GM12878 (cell line): ENCODE results near the gene TRPM5. TPM values are rescaled to one million over a fixed set of nuclear protein-coding genes. Genes with fewer than 3 reads are reported as not detected.

Experiments
- ATAC-seq: fragments of 200-7000 bp; cut with Tn5 transposase; 3 replicates; pipeline ENCODE4 v1.9.1; 2020; ENCODE audit warnings: mild to moderate bottlenecking, moderate library complexity
- BruUV-seq: library from RNA; stranded (reverse); fragments of 400-500 nt; replicated peaks from 2 replicates; lab custom pipeline; 2021; lab: Mats Ljungman, UMichigan
- CTCF ChIA-PET: fragments of 300-600 bp; sonication (Branson Sonifier 250); formaldehyde crosslinking; extraction: SDS; loops from one replicate; lab custom pipeline; 2021; ENCODE audit warnings: inconsistent platforms; lab: Yijun Ruan, JAX
- POLR2A ChIA-PET: fragments of 350-600 bp; formaldehyde crosslinking; extraction: SDS; loops from one replicate; lab custom pipeline; 2021; ENCODE audit warnings: inconsistent platforms; lab: Charles Lee
- RAD21 ChIA-PET: fragments of 300-600 bp; sonication (Branson Sonifier 250); formaldehyde crosslinking; loops from one replicate; lab custom pipeline; 2023; ENCODE audit warnings: antibody characterized with exemption; ENCODE audit not compliant: unreplicated experiment; lab: Charles Lee
- SMC1A ChIA-PET: fragments of 300-600 bp; sonication (Branson Sonifier 250); formaldehyde crosslinking; loops from one replicate; lab custom pipeline; 2023; ENCODE audit not compliant: unreplicated experiment, uncharacterized antibody; lab: Charles Lee
- DNase-seq: peaks from one replicate; pipeline ENCODE4 v3.0.0-alpha.2; 2011; ENCODE audit warnings: low read depth, low spot score
- FAIRE-seq: peaks from 3 replicates; lab custom pipeline; 2011; peaks lifted over from hg19 to GRCh38; lab: Jason Lieb, UNC
- H2AFZ ChIP-seq: 2 replicates; pipeline ENCODE4 v1.6.0; 2011; ENCODE audit warnings: low read depth, low read length, control low read depth; ENCODE audit not compliant: control insufficient read depth
- H3K27ac ChIP-seq: 2 replicates; pipeline ENCODE4 v1.5.1; 2011; ENCODE audit warnings: control low read depth; ENCODE audit not compliant: control insufficient read depth, insufficient read depth
- H3K27me3 ChIP-seq, 2 experiments: replicated peaks in 1 of 2; 2 replicates each; pipeline versions ENCODE4 v1.6.0 to v1.6.1; 2011; ENCODE audit warnings: low read length in 1 of 2; ENCODE audit not compliant: control insufficient read depth in 2 of 2, insufficient read depth in 2 of 2
- H3K36me3 ChIP-seq, 2 experiments: 2 replicates each; pipeline ENCODE4 v1.5.1; 2011; ENCODE audit warnings: low read length in 1 of 2; ENCODE audit not compliant: control insufficient read depth in 2 of 2, insufficient read depth in 2 of 2
- H3K4me1 ChIP-seq: 2 replicates; pipeline ENCODE4 v1.6.1; 2011; ENCODE audit warnings: mild to moderate bottlenecking, low read length, moderate library complexity, mixed read lengths; ENCODE audit not compliant: control insufficient read depth, insufficient read depth
- H3K4me2 ChIP-seq: 2 replicates; pipeline ENCODE4 v1.6.0; 2011; ENCODE audit warnings: control low read depth; ENCODE audit not compliant: control insufficient read depth, insufficient read depth
- H3K4me3 ChIP-seq: fragments of 200-600 bp; sonication (generic); 2 replicates; pipeline ENCODE4 v1.5.1; 2016
- H3K79me2 ChIP-seq: 2 replicates; pipeline ENCODE4 v1.6.0; 2011; ENCODE audit warnings: low read length; ENCODE audit not compliant: control insufficient read depth, insufficient read depth
- H3K9ac ChIP-seq: 2 replicates; pipeline ENCODE4 v1.8.0; 2011; ENCODE audit warnings: low read length, control low read depth, mixed read lengths; ENCODE audit not compliant: control insufficient read depth, insufficient read depth
- H3K9me3 ChIP-seq: replicated peaks from 3 replicates; pipeline ENCODE4 v1.5.1; 2011; ENCODE audit warnings: mild to moderate bottlenecking, low read length; ENCODE audit not compliant: control insufficient read depth, insufficient read depth
- H4K20me1 ChIP-seq: 2 replicates; pipeline ENCODE4 v1.6.0; 2011; ENCODE audit not compliant: control insufficient read depth, insufficient read depth
- EGR1 ChIP-seq, 2 experiments: IDR thresholded peaks; 1 replicate in 1 of 2; 2 replicates in 1 of 2; pipeline ENCODE4 v1.6.1; 2011 to 2012; ENCODE audit warnings: low read depth in 2 of 2, low read length in 2 of 2, borderline replicate concordance in 1 of 2, mild to moderate bottlenecking in 1 of 2, moderate library complexity in 1 of 2
- ESRRA ChIP-seq: IDR thresholded peaks from 2 replicates; pipeline ENCODE4 v1.6.1; 2012; ENCODE audit warnings: mild to moderate bottlenecking, low read length, improper control_type of control experiment
- EZH2 ChIP-seq: IDR thresholded peaks from 2 replicates; pipeline ENCODE4 v1.6.1; 2012; ENCODE audit warnings: low read depth, mild to moderate bottlenecking, control low read depth, inconsistent platforms, low read length, borderline replicate concordance; ENCODE audit not compliant: control insufficient read depth
- FOXK2 ChIP-seq: fragments of 450-650 bp; IDR thresholded peaks from 2 replicates; pipeline ENCODE4 v1.6.1; 2017; ENCODE audit warnings: mild to moderate bottlenecking, moderate library complexity
- HDAC6 ChIP-seq: fragments of 200-600 bp; sonication (generic); IDR thresholded peaks from one replicate; pipeline ENCODE4 v1.8.0; 2017; ENCODE audit warnings: antibody characterized with exemption; ENCODE audit not compliant: unreplicated experiment
- NFXL1 ChIP-seq: fragments of 450-650 bp; IDR thresholded peaks from 2 replicates; pipeline ENCODE4 v1.6.1; 2017; ENCODE audit warnings: antibody characterized with exemption, mild to moderate bottlenecking, borderline replicate concordance
- NR2C1 ChIP-seq: fragments of 450-650 bp; IDR thresholded peaks from 2 replicates; pipeline ENCODE4 v1.6.1; 2017; ENCODE audit warnings: antibody characterized with exemption, mild to moderate bottlenecking, moderate library complexity
- WGBS: methylation state at CpG from one replicate; pipeline ENCODE4 v1.1.6; 2016; ENCODE audit warnings: low lambda C conversion rate; ENCODE audit not compliant: insufficient replicate concordance, insufficient coverage; ENCODE audit errors: missing lambda C conversion rate; 5-methylcytosine and 5-hydroxymethylcytosine counted together
- in situ Hi-C: fragments of 300-500 bp; cut with MboI; formaldehyde crosslinking; loops from 9 replicates; pipeline ENCODE4 v1.14.3; 2018; ENCODE audit warnings: mixed read lengths
- intact Hi-C: fragments of 100-400 bp; cut with micrococcal nuclease; formaldehyde crosslinking; loops from one replicate; pipeline ENCODE4 v1.14.2; 2022; ENCODE audit not compliant: unreplicated experiment
- polyA plus RNA-seq, 11 experiments: library from polyadenylated mRNA; depleted of rRNA in 4 of 11; unstranded in 6 of 11; stranded (reverse) in 5 of 11; fragments of >200 nt; fragmentation: Nextera tagmentation in 4 of 11; fragmentation: Illumina TruSeq in 1 of 11; extraction: Ambion mirVana in 4 of 11; extraction: Trizol in 1 of 11; gene quantifications; 1 replicate in 1 of 11; 2 replicates in 10 of 11; pipeline versions ENCODE4 v1.2.1 to v1.2.3, GENCODE V29; 2011 to 2016; ENCODE audit warnings: inconsistent platforms in 2 of 11, missing spikeins in 2 of 11, low read depth in 1 of 11
- total RNA-seq, 4 experiments: library from RNA; depleted of rRNA in 3 of 4; stranded (reverse); fragments of >200 nt in 3 of 4; fragmentation: Illumina TruSeq in 1 of 4; extraction: Trizol in 1 of 4; gene quantifications; 2 replicates each; pipeline versions ENCODE4 v1.2.1 to v1.2.3, GENCODE V29; 2013 to 2021
- TF ChIP-seq, protein P1 (sequence below): IDR thresholded peaks from 2 replicates; pipeline ENCODE4 v1.6.1; 2012; ENCODE audit warnings: improper control_type of control experiment, low read depth, low read length; ENCODE audit not compliant: insufficient replicate concordance
- TF ChIP-seq, protein P2 (sequence below): IDR thresholded peaks from 2 replicates; pipeline ENCODE4 v1.6.1; 2012; ENCODE audit warnings: mild to moderate bottlenecking, low read depth, low read length

Gene TRPM5
- total and polyA plus RNA-seq, 10 of the 15 experiments (the other 5 are each of a cell fraction or from before 2014, with no cell fraction given) = not detected

DNA sequence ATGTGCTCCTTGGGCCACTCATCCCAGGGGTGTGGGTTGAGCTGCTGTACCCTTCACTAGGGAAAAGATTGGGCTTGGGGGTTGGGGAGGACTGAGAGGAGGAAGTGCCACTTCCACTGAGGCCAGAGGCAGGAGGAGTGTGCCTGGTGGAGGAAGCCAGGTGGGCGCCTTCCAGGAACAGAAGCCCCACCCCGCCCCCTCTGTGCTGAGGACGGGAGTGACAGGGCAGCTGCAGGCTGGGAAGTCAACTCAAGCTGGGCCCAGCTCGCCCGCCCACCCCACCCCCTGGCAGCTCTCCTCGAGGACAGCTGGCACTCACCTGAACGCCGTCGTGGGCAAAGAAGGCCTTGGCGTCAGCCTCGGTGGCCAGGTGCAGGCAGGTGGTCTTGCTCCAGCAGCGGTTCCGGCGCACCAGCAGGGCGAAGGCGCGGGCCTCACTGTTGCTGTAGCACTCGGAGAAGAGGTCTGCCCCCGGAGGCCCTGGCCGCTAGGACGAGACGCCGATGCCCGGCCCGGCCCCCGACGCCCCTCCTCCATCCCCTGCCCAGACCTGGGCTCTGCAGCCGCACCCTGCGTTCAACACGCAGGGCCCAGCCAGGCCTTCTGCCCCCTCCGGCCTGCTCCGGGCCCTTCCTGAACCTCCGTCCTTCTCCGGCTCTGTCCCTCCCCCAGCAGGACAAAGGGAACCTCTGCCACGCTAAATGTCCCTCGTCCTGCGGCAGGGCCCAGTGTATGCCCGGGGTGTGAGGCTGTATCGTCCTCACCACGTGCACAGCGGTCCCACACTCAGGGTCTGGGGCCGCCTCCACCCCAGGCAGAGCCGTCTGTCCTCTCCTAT, 30.4 kb downstream of the TRPM5 start:
- no peak for TF ChIP-seq EGR1 (IDR thresholded peaks at IDR 0.05; ENCODE audit: borderline replicate concordance in 1 of 2, low read depth in 2 of 2, low read length in 2 of 2)
- no peak for TF ChIP-seq ESRRA
- TF ChIP-seq, protein P1, sequence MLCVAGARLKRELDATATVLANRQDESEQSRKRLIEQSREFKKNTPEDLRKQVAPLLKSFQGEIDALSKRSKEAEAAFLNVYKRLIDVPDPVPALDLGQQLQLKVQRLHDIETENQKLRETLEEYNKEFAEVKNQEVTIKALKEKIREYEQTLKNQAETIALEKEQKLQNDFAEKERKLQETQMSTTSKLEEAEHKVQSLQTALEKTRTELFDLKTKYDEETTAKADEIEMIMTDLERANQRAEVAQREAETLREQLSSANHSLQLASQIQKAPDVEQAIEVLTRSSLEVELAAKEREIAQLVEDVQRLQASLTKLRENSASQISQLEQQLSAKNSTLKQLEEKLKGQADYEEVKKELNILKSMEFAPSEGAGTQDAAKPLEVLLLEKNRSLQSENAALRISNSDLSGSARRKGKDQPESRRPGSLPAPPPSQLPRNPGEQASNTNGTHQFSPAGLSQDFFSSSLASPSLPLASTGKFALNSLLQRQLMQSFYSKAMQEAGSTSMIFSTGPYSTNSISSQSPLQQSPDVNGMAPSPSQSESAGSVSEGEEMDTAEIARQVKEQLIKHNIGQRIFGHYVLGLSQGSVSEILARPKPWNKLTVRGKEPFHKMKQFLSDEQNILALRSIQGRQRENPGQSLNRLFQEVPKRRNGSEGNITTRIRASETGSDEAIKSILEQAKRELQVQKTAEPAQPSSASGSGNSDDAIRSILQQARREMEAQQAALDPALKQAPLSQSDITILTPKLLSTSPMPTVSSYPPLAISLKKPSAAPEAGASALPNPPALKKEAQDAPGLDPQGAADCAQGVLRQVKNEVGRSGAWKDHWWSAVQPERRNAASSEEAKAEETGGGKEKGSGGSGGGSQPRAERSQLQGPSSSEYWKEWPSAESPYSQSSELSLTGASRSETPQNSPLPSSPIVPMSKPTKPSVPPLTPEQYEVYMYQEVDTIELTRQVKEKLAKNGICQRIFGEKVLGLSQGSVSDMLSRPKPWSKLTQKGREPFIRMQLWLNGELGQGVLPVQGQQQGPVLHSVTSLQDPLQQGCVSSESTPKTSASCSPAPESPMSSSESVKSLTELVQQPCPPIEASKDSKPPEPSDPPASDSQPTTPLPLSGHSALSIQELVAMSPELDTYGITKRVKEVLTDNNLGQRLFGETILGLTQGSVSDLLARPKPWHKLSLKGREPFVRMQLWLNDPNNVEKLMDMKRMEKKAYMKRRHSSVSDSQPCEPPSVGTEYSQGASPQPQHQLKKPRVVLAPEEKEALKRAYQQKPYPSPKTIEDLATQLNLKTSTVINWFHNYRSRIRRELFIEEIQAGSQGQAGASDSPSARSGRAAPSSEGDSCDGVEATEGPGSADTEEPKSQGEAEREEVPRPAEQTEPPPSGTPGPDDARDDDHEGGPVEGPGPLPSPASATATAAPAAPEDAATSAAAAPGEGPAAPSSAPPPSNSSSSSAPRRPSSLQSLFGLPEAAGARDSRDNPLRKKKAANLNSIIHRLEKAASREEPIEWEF = no peak
- TF ChIP-seq NR2C1 = no peak
- no peak for TF ChIP-seq HDAC6
- no peak for TF ChIP-seq EZH2
- TF ChIP-seq, protein P2, sequence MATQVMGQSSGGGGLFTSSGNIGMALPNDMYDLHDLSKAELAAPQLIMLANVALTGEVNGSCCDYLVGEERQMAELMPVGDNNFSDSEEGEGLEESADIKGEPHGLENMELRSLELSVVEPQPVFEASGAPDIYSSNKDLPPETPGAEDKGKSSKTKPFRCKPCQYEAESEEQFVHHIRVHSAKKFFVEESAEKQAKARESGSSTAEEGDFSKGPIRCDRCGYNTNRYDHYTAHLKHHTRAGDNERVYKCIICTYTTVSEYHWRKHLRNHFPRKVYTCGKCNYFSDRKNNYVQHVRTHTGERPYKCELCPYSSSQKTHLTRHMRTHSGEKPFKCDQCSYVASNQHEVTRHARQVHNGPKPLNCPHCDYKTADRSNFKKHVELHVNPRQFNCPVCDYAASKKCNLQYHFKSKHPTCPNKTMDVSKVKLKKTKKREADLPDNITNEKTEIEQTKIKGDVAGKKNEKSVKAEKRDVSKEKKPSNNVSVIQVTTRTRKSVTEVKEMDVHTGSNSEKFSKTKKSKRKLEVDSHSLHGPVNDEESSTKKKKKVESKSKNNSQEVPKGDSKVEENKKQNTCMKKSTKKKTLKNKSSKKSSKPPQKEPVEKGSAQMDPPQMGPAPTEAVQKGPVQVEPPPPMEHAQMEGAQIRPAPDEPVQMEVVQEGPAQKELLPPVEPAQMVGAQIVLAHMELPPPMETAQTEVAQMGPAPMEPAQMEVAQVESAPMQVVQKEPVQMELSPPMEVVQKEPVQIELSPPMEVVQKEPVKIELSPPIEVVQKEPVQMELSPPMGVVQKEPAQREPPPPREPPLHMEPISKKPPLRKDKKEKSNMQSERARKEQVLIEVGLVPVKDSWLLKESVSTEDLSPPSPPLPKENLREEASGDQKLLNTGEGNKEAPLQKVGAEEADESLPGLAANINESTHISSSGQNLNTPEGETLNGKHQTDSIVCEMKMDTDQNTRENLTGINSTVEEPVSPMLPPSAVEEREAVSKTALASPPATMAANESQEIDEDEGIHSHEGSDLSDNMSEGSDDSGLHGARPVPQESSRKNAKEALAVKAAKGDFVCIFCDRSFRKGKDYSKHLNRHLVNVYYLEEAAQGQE = no peak
- TF ChIP-seq FOXK2 = no peak
- TF ChIP-seq NFXL1 = no peak
- ATAC-seq (no peak), FAIRE-seq (no peak), DNase-seq (no peak)
- H3K9ac ChIP-seq = no peak overlapping the region
- intact Hi-C loops = no loop called here
- no peaks in the 10 kb centered on the region for H3K79me2 ChIP-seq
- ChIA-PET POLR2A (no interaction called here), SMC1A (no interaction called here), RAD21 (no interaction called here), CTCF (no interaction called here)
- WGBS = 53% methylated on average over 35 of the region's 43 CpGs
- no peak overlapping the region for H2AFZ ChIP-seq
- H3K36me3 ChIP-seq = no peaks in the 10 kb centered on the region
- no peaks in the 10 kb centered on the region for H4K20me1 ChIP-seq
- no peak overlapping the region for H3K4me2 ChIP-seq
- in situ Hi-C loops = no loop called here
- no peaks in the 10 kb centered on the region for H3K9me3 ChIP-seq
- H3K27me3 ChIP-seq = no peaks in the 10 kb centered on the region
- no peak overlapping the region for H3K4me3 ChIP-seq
- no TSS peak for BruUV-seq
- no peaks in the 10 kb centered on the region for H3K4me1 ChIP-seq
- H3K27ac ChIP-seq = no peak overlapping the region
